MCF 10A (cell line): ENCODE data around the gene MYO7B. TPM values are rescaled to one million over a fixed set of nuclear protein-coding genes. Genes with fewer than 3 reads are reported as not detected.

Source experiments
- BruUV-seq: library from RNA; stranded (reverse); fragments of 400-500 nt; replicated peaks from 2 replicates; lab custom pipeline; 2021; lab: Mats Ljungman, UMichigan
- CTCF ChIA-PET: fragments of 300-600 bp; sonication (Branson Sonifier 250); formaldehyde crosslinking; extraction: SDS; loops from one replicate; lab custom pipeline; 2021; ENCODE audit warnings: antibody characterized with exemption, inconsistent platforms; lab: Yijun Ruan, JAX
- POLR2A ChIA-PET: fragments of 300-600, 350-650 bp; sonication (Branson Sonifier 250); formaldehyde crosslinking; extraction: SDS; loops from one replicate; lab custom pipeline; 2020; ENCODE audit warnings: antibody characterized with exemption, inconsistent platforms; lab: Yijun Ruan, JAX
- DNase-seq: peaks from one replicate; pipeline ENCODE4 v3.0.0-alpha.2; 2018; ENCODE audit not compliant: unreplicated experiment
- H3K27ac Mint-ChIP-seq: one replicate; pipeline ENCODE4 v1.8.0; 2022; ENCODE audit warnings: mild to moderate bottlenecking, low read depth, mixed read lengths; ENCODE audit not compliant: unreplicated experiment
- H3K27me3 Mint-ChIP-seq: one replicate; pipeline ENCODE4 v1.8.0; 2022; ENCODE audit warnings: mixed read lengths; ENCODE audit not compliant: insufficient read depth, unreplicated experiment
- H3K36me3 Mint-ChIP-seq: one replicate; pipeline ENCODE4 v1.8.0; 2022; ENCODE audit warnings: mild to moderate bottlenecking, moderate library complexity, mixed read lengths; ENCODE audit not compliant: insufficient read depth, unreplicated experiment
- H3K4me1 Mint-ChIP-seq: one replicate; pipeline ENCODE4 v1.8.0; 2022; ENCODE audit warnings: mixed read lengths; ENCODE audit not compliant: insufficient read depth, unreplicated experiment
- H3K4me3 Mint-ChIP-seq: one replicate; pipeline ENCODE4 v1.8.0; 2022; ENCODE audit warnings: mild to moderate bottlenecking, moderate library complexity, mixed read lengths; ENCODE audit not compliant: unreplicated experiment
- H3K9me3 Mint-ChIP-seq: one replicate; pipeline ENCODE4 v1.8.0; 2022; ENCODE audit warnings: mixed read lengths; ENCODE audit not compliant: unreplicated experiment
- intact Hi-C: fragments of 100-400 bp; cut with micrococcal nuclease; formaldehyde crosslinking; loops from 2 replicates; pipeline ENCODE4 v1.14.1; 2022
- total RNA-seq: library from RNA; stranded (reverse); gene quantifications from 2 replicates; pipeline ENCODE4 v1.2.3, GENCODE V29; 2022
- TF ChIP-seq, protein P1 (sequence below): fragments of 200-600 bp; IDR thresholded peaks from one replicate; pipeline ENCODE4 v1.8.0; 2022; ENCODE audit warnings: antibody characterized with exemption, mild to moderate bottlenecking; ENCODE audit not compliant: unreplicated experiment

The MYO7B gene
- total RNA-seq, 1 experiment from 2014 or later: not detected

DNA sequence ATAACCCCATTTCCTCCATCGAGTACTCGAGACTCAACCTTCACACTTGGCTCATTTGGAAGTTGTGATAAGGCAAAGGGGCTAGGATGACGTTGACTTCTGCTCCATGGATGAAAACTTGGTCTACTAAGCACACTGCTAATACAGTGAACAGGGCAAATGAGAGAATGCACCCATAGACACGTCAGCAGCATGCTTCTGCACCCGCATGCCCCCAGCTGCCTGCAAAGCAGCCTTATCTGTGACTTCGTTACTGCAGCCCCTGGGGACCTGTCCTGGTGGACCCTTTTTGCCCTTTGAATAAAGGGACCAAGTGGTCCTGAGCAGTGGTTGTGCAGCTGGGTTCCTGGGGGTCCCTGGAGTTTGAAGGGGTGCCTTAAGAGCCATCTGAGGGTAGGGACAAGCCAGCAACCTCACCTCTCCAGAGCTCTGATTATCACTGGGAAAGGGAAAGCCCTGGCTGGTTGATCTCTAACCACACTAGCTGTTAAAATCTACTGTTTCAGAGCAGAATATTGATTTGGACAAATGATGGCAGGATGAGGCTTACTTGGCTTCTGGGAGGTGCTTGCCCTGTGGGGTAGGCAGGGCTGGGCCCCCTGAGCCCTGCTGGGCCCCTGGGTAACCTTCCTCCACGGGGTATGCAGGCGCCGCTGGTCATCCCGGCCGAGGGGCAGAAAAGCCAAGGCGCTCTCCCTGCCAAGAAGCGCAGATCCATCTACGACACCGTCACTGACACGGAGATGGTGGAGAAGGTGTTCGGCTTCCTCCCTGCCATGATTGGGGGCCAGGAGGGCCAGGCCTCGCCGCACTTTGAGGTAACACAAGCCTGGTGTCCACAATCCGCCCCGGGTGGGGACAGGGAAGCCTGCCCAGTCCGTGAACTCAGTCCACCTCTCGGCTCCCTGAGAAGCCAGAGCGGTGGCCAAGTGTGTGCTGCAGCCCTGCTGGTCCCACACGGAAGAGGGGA lies 72.9 kb downstream of the MYO7B start:
- BruUV-seq: no TSS peak
- Mint-ChIP-seq H3K4me3 (no peak overlapping the region), H3K27me3 (no peaks in the 10 kb centered on the region), H3K4me1 (no peaks in the 10 kb centered on the region), H3K27ac (no peak overlapping the region), H3K36me3 (no peaks in the 10 kb centered on the region), H3K9me3 (peaks cover 6% of the 10 kb centered on the region)
- TF ChIP-seq, protein P1, sequence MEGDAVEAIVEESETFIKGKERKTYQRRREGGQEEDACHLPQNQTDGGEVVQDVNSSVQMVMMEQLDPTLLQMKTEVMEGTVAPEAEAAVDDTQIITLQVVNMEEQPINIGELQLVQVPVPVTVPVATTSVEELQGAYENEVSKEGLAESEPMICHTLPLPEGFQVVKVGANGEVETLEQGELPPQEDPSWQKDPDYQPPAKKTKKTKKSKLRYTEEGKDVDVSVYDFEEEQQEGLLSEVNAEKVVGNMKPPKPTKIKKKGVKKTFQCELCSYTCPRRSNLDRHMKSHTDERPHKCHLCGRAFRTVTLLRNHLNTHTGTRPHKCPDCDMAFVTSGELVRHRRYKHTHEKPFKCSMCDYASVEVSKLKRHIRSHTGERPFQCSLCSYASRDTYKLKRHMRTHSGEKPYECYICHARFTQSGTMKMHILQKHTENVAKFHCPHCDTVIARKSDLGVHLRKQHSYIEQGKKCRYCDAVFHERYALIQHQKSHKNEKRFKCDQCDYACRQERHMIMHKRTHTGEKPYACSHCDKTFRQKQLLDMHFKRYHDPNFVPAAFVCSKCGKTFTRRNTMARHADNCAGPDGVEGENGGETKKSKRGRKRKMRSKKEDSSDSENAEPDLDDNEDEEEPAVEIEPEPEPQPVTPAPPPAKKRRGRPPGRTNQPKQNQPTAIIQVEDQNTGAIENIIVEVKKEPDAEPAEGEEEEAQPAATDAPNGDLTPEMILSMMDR: no peak
- POLR2A ChIA-PET: no interaction called here
- CTCF ChIA-PET: interaction anchor here (0.7 to 0.8 kb wide), 3 partner anchors 9 to 514 kb away, joined by 3 read pairs; no protein-coding TSS in a partner anchor
- intact Hi-C loops: no loop called here
- DNase-seq: no peak

DNA sequence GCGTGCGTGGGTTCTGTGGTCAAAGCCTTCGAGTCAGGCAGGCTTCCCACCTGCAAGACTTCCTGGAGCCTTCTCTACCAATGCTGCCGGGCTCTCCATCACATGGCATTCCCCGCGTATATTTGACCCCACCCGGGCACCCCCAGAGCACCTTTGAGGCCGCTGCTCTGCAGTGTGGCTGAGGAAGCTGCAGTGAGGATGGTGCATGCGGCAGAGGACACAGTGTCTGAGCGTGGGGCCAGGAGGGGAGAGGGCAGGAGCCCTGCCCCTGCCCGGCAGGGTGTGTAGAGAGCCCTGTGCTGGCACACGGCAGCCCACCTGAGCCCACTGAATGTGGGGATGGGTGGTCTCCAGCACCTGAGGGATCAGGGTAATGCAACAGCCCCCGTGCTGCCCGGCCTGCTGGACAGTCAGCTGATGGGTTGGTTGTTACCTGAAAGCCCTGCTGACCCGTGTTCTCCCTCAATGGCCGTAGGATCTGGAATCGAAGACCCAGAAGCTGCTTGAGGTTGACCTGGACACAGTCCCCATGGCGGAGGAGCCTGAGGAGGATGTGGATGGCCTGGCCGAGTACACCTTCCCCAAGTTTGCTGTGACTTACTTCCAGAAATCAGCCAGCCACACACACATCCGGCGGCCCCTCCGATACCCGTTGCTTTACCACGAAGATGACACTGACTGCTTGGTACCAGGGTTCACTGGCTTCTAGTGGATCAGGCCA lies 73.7 kb downstream of the MYO7B start:
- Mint-ChIP-seq H3K4me1 (no peaks in the 10 kb centered on the region), H3K27ac (no peak overlapping the region), H3K9me3 (peaks cover 8% of the 10 kb centered on the region), H3K4me3 (no peak overlapping the region), H3K27me3 (no peaks in the 10 kb centered on the region), H3K36me3 (no peaks in the 10 kb centered on the region)
- ChIA-PET CTCF (interaction anchor here (0.7 kb wide), 1 partner anchor 38 kb away, joined by 3 read pairs; no protein-coding TSS in a partner anchor), POLR2A (interaction anchor here (0.5 kb wide), 1 partner anchor 649 kb away, joined by 3 read pairs; no protein-coding TSS in a partner anchor)
- no TSS peak for BruUV-seq
- DNase-seq: no peak
- TF ChIP-seq, protein P1: no peak
- intact Hi-C loops: no loop called here

DNA sequence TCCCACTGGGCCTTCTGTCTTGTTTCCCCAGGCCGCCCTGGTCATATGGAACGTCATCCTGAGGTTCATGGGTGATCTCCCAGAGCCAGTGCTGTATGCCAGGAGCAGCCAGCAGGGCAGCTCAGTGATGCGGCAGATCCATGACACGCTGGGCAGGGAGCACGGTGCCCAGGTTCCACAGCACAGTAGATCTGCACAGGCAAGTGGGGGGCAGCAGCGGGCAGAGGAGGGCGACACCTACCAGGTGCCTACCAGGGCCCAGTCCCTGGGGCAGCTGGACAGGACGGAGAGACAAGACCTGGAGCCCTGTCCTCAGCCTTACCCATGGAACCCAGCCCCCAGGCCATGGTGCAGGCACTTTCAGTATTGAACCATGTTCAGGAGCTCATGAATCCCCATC lies 74.3 kb downstream of the MYO7B start:
- Mint-ChIP-seq H3K27me3 (no peaks in the 10 kb centered on the region), H3K27ac (no peak overlapping the region), H3K9me3 (peaks cover 8% of the 10 kb centered on the region), H3K4me1 (peaks cover 4% of the 10 kb centered on the region), H3K4me3 (no peak overlapping the region), H3K36me3 (no peaks in the 10 kb centered on the region)
- POLR2A ChIA-PET: interaction anchor here (0.5 to 0.7 kb wide), 2 partner anchors 92 to 648 kb away, joined by 3 read pairs; no protein-coding TSS in a partner anchor
- TF ChIP-seq, protein P1: no peak
- CTCF ChIA-PET: interaction anchor here (0.7 kb wide), 1 partner anchor 10 kb away, joined by 3 read pairs; no protein-coding TSS in a partner anchor
- intact Hi-C loops: no loop called here
- DNase-seq: no peak
- BruUV-seq: no TSS peak
